ENCODE measurements around the gene KCNQ5.

The KCNQ5 gene

GRCh38 chr6:73078908-73079610, 457.2 kb downstream of the KCNQ5 start:
- H3K4me3 ChIP-seq (ENCODE audit: low read length), result no peak overlapping the region
- H3K9ac ChIP-seq (ENCODE audit: low read depth, low read length), result peak overlapping the region; percentile 29
- H3K4me1 ChIP-seq (ENCODE audit: control insufficient read depth, insufficient read depth, low read length), result peaks cover 28% of the 10 kb centered on the region
- H3K36me3 ChIP-seq (ENCODE audit: insufficient read depth, low read length), result no peaks in the 10 kb centered on the region
- H3K27me3 ChIP-seq (ENCODE audit: control insufficient read depth, insufficient read depth, low read length), result no peaks in the 10 kb centered on the region
- H3K4me2 ChIP-seq (ENCODE audit: low read length), result peak overlapping the region; percentile 66
- no peaks in the 10 kb centered on the region for H3K9me3 ChIP-seq (replicated peaks; ENCODE audit: low read length)

GRCh38 chr6:73079611-73079955, 457.7 kb downstream of the KCNQ5 start:
- Histone ChIP-seq H3K4me1 (ENCODE audit: control insufficient read depth, insufficient read depth, low read length) (peaks cover 27% of the 10 kb centered on the region), H3K4me2 (ENCODE audit: low read length) (peak overlapping the region; percentile 66), H3K27me3 (ENCODE audit: control insufficient read depth, insufficient read depth, low read length) (no peaks in the 10 kb centered on the region), H3K9me3 (replicated peaks; ENCODE audit: low read length) (no peaks in the 10 kb centered on the region), H3K36me3 (ENCODE audit: insufficient read depth, low read length) (no peaks in the 10 kb centered on the region), H3K4me3 (ENCODE audit: low read length) (peak overlapping the region; percentile 40), H3K9ac (ENCODE audit: low read depth, low read length) (peak overlapping the region; percentile 58)

- peak overlapping the region; percentile 40 for H3K4me3 ChIP-seq (ENCODE audit: low read length)
- H3K36me3 ChIP-seq (ENCODE audit: insufficient read depth, low read length), result no peaks in the 10 kb centered on the region
- no peaks in the 10 kb centered on the region for H3K27me3 ChIP-seq (ENCODE audit: control insufficient read depth, insufficient read depth, low read length)
- peak overlapping the region; percentile 58 for H3K9ac ChIP-seq (ENCODE audit: low read depth, low read length)
- H3K4me1 ChIP-seq (ENCODE audit: control insufficient read depth, insufficient read depth, low read length), result peaks cover 24% of the 10 kb centered on the region
- H3K9me3 ChIP-seq (replicated peaks; ENCODE audit: low read length), result no peaks in the 10 kb centered on the region
- peak overlapping the region; percentile 66 for H3K4me2 ChIP-seq (ENCODE audit: low read length)
These were observed 458.1 kb downstream of the KCNQ5 start for GRCh38 chr6:73079978-73080377.

GRCh38 chr6:73081955-73082354, 460.1 kb downstream of the KCNQ5 start:
- H3K36me3 ChIP-seq (ENCODE audit: insufficient read depth, low read length), result no peaks in the 10 kb centered on the region
- H3K4me3 ChIP-seq (ENCODE audit: low read length), result no peak overlapping the region

GRCh38 chr6:73083886-73084285, 462.0 kb downstream of the KCNQ5 start:
- Histone ChIP-seq H3K9ac (ENCODE audit: low read depth, low read length) (no peak overlapping the region), H3K36me3 (ENCODE audit: insufficient read depth, low read length) (no peaks in the 10 kb centered on the region), H3K4me3 (ENCODE audit: low read length) (no peak overlapping the region), H3K4me2 (ENCODE audit: low read length) (no peak overlapping the region), H3K4me1 (ENCODE audit: control insufficient read depth, insufficient read depth, low read length) (peaks cover 23% of the 10 kb centered on the region), H3K27me3 (ENCODE audit: control insufficient read depth, insufficient read depth, low read length) (no peaks in the 10 kb centered on the region), H3K9me3 (replicated peaks; ENCODE audit: low read length) (no peaks in the 10 kb centered on the region)

More at GRCh38 chr6:73081955-73082354, 460.1 kb downstream of the KCNQ5 start:
- Histone ChIP-seq H3K27me3 (ENCODE audit: control insufficient read depth, insufficient read depth, low read length) (no peaks in the 10 kb centered on the region), H3K9ac (ENCODE audit: low read depth, low read length) (no peak overlapping the region), H3K4me1 (ENCODE audit: control insufficient read depth, insufficient read depth, low read length) (peaks cover 29% of the 10 kb centered on the region), H3K4me2 (ENCODE audit: low read length) (no peak overlapping the region), H3K9me3 (replicated peaks; ENCODE audit: low read length) (no peaks in the 10 kb centered on the region)

- no peaks in the 10 kb centered on the region for H3K27me3 ChIP-seq (ENCODE audit: control insufficient read depth, insufficient read depth, low read length)
- no peak overlapping the region for H3K4me2 ChIP-seq (ENCODE audit: low read length)
- no peak overlapping the region for H3K4me3 ChIP-seq (ENCODE audit: low read length)
- no peak overlapping the region for H3K9ac ChIP-seq (ENCODE audit: low read depth, low read length)
- H3K4me1 ChIP-seq (ENCODE audit: control insufficient read depth, insufficient read depth, low read length), result peaks cover 8% of the 10 kb centered on the region
- H3K36me3 ChIP-seq (ENCODE audit: insufficient read depth, low read length), result no peaks in the 10 kb centered on the region
- no peaks in the 10 kb centered on the region for H3K9me3 ChIP-seq (replicated peaks; ENCODE audit: low read length)
These were observed 463.6 kb downstream of the KCNQ5 start for GRCh38 chr6:73085443-73085871.

- Histone ChIP-seq H3K27me3 (ENCODE audit: control insufficient read depth, insufficient read depth, low read length) (no peaks in the 10 kb centered on the region), H3K4me1 (ENCODE audit: control insufficient read depth, insufficient read depth, low read length) (peaks cover 5% of the 10 kb centered on the region), H3K4me2 (ENCODE audit: low read length) (no peak overlapping the region), H3K9ac (ENCODE audit: low read depth, low read length) (no peak overlapping the region), H3K4me3 (ENCODE audit: low read length) (no peak overlapping the region), H3K9me3 (replicated peaks; ENCODE audit: low read length) (no peaks in the 10 kb centered on the region), H3K36me3 (ENCODE audit: insufficient read depth, low read length) (no peaks in the 10 kb centered on the region)
These were observed 464.9 kb downstream of the KCNQ5 start for GRCh38 chr6:73086726-73087125.

GRCh38 chr6:73088138-73088813, 466.4 kb downstream of the KCNQ5 start:
- Histone ChIP-seq H3K27me3 (ENCODE audit: control insufficient read depth, insufficient read depth, low read length) (no peaks in the 10 kb centered on the region), H3K9ac (ENCODE audit: low read depth, low read length) (no peak overlapping the region), H3K9me3 (replicated peaks; ENCODE audit: low read length) (no peaks in the 10 kb centered on the region), H3K4me2 (ENCODE audit: low read length) (no peak overlapping the region), H3K4me3 (ENCODE audit: low read length) (no peak overlapping the region), H3K4me1 (ENCODE audit: control insufficient read depth, insufficient read depth, low read length) (peaks cover 5% of the 10 kb centered on the region), H3K36me3 (ENCODE audit: insufficient read depth, low read length) (no peaks in the 10 kb centered on the region)

DNA sequence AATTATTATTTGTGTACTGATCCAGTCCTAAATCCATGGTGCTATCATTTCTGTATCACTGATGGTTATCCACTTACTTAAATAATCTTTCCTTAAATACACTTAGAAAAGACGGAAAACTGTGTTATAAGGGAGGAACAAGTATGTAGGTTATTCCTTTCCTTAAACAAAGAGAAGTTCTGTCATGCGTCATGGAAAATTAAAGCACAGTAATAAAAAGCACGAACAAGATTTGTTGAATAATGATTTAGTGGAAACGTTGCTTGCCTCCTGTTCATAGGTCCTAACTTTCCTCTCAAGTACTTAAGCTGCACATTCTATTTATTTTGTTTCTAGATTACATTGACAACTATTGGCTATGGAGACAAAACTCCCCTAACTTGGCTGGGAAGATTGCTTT, 483.1 kb downstream of the KCNQ5 start:
- Histone ChIP-seq H3K9me3 (replicated peaks; ENCODE audit: low read length) (no peaks in the 10 kb centered on the region), H3K9ac (ENCODE audit: low read depth, low read length) (no peak overlapping the region), H3K36me3 (ENCODE audit: insufficient read depth, low read length) (no peaks in the 10 kb centered on the region), H3K27me3 (ENCODE audit: control insufficient read depth, insufficient read depth, low read length) (no peaks in the 10 kb centered on the region), H3K4me2 (ENCODE audit: low read length) (no peak overlapping the region), H3K4me3 (ENCODE audit: low read length) (no peak overlapping the region), H3K4me1 (ENCODE audit: control insufficient read depth, insufficient read depth, low read length) (no peaks in the 10 kb centered on the region)

DNA sequence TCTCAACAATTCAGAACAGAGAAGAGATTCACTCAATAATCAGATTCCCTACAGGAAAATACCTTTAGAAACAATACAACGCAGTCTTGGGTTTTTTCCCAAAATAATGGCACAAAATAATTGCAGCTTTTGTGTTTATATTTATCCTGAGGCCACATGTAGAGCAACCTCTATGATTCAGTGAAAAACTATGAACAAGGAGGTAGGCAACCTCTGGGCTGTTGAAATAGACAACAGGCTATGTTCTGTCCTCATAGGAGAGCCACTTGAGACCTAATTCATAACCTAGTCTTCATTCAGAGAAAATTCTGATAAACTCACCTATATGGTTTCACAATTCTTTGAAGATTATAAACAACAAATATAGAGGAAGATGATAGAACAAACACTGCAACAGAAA, 485.2 kb downstream of the KCNQ5 start:
- Histone ChIP-seq H3K4me3 (ENCODE audit: low read length) (no peak overlapping the region), H3K36me3 (ENCODE audit: insufficient read depth, low read length) (no peaks in the 10 kb centered on the region), H3K9ac (ENCODE audit: low read depth, low read length) (no peak overlapping the region)

GRCh38 chr6:73108949-73109348, 487.1 kb downstream of the KCNQ5 start:
- H3K9me3 ChIP-seq (replicated peaks; ENCODE audit: low read length), result no peaks in the 10 kb centered on the region
- no peaks in the 10 kb centered on the region for H3K27me3 ChIP-seq (ENCODE audit: control insufficient read depth, insufficient read depth, low read length)
- H3K36me3 ChIP-seq (ENCODE audit: insufficient read depth, low read length), result no peaks in the 10 kb centered on the region
- H3K4me3 ChIP-seq (ENCODE audit: low read length), result no peak overlapping the region
- no peak overlapping the region for H3K9ac ChIP-seq (ENCODE audit: low read depth, low read length)
- no peak overlapping the region for H3K4me2 ChIP-seq (ENCODE audit: low read length)
- H3K4me1 ChIP-seq (ENCODE audit: control insufficient read depth, insufficient read depth, low read length), result no peaks in the 10 kb centered on the region

More for the DNA sequence above, 485.2 kb downstream of the KCNQ5 start:
- Histone ChIP-seq H3K4me1 (ENCODE audit: control insufficient read depth, insufficient read depth, low read length) (no peaks in the 10 kb centered on the region), H3K9me3 (replicated peaks; ENCODE audit: low read length) (no peaks in the 10 kb centered on the region), H3K4me2 (ENCODE audit: low read length) (no peak overlapping the region), H3K27me3 (ENCODE audit: control insufficient read depth, insufficient read depth, low read length) (no peaks in the 10 kb centered on the region)

- Histone ChIP-seq H3K27me3 (ENCODE audit: control insufficient read depth, insufficient read depth, low read length) (no peaks in the 10 kb centered on the region), H3K4me1 (ENCODE audit: control insufficient read depth, insufficient read depth, low read length) (no peaks in the 10 kb centered on the region), H3K36me3 (ENCODE audit: insufficient read depth, low read length) (no peaks in the 10 kb centered on the region), H3K9me3 (replicated peaks; ENCODE audit: low read length) (no peaks in the 10 kb centered on the region), H3K4me3 (ENCODE audit: low read length) (no peak overlapping the region), H3K4me2 (ENCODE audit: low read length) (no peak overlapping the region), H3K9ac (ENCODE audit: low read depth, low read length) (no peak overlapping the region)
These were observed 487.8 kb downstream of the KCNQ5 start for GRCh38 chr6:73109659-73110058.
